Transverse colon (tissue), 4 donors: ENCODE data around the gene ZNF319. TPM values are rescaled to one million over a fixed set of nuclear protein-coding genes. Genes with fewer than 3 reads are reported as not detected.

Experiments
- DNase-seq: peaks from one replicate; pipeline ENCODE4 v3.0.0-alpha.2; 2019
- H3K27ac ChIP-seq, 4 donors: fragments of 200-600 bp; sonication (generic); 2 replicates each; pipeline ENCODE4 v1.5.1; 2016 to 2018; ENCODE audit warnings: inconsistent platforms in 4 of 4
- H3K27me3 ChIP-seq: fragments of 200-600 bp; sonication (generic); 2 replicates; pipeline ENCODE4 v1.5.1; 2017; ENCODE audit warnings: inconsistent platforms
- H3K36me3 ChIP-seq, 4 donors: fragments of 200-600 bp; sonication (generic); 2 replicates each; pipeline ENCODE4 v1.5.1; 2017 to 2019; ENCODE audit warnings: inconsistent platforms in 4 of 4
- H3K4me1 ChIP-seq, 4 donors: fragments of 200-600 bp; sonication (generic); 2 replicates each; pipeline ENCODE4 v1.5.1; 2017 to 2020; ENCODE audit warnings: inconsistent platforms in 4 of 4
- H3K4me3 ChIP-seq, 4 donors: fragments of 200-600 bp; sonication (generic); 1 replicate in 1 of 4; 2 replicates in 3 of 4; pipeline versions ENCODE4 v1.5.1 to v1.6.1; 2017 to 2019; ENCODE audit warnings: inconsistent platforms in 4 of 4
- H3K9me3 ChIP-seq, 2 donors: fragments of 200-600 bp; sonication (generic); 2 replicates each; pipeline ENCODE4 v1.5.1; 2017 to 2019; ENCODE audit warnings: inconsistent platforms in 2 of 2
- CTCF ChIP-seq, 5 experiments: fragments of 200-600 bp in 3 of 5; fragments of 450-650 bp in 2 of 5; sonication (generic) in 3 of 5; IDR thresholded peaks; 1 replicate in 2 of 5; 2 replicates in 3 of 5; pipeline ENCODE4 v1.5.1; 2016 to 2017; ENCODE audit warnings: antibody characterized with exemption in 5 of 5, inconsistent platforms in 3 of 5, mild to moderate bottlenecking in 2 of 5, moderate library complexity in 1 of 5
- EP300 ChIP-seq: sonication (generic); formaldehyde crosslinking; IDR thresholded peaks from one replicate; pipeline ENCODE4 v1.6.1; 2017; ENCODE audit warnings: antibody characterized with exemption, low read depth
- POLR2A ChIP-seq: fragments of 450-650 bp; IDR thresholded peaks from one replicate; pipeline ENCODE4 v1.6.1; 2016; ENCODE audit warnings: antibody characterized with exemption, mild to moderate bottlenecking, moderate library complexity
- POLR2AphosphoS5 ChIP-seq, 3 donors: sonication (generic); formaldehyde crosslinking; IDR thresholded peaks; one replicate each; pipeline ENCODE4 v1.6.1; 2016; ENCODE audit warnings: antibody characterized with exemption in 3 of 3
- WGBS, 2 donors: methylation state at CpG; one replicate each; pipeline ENCODE4 v1.1.5; 2018; ENCODE audit warnings: low coverage in 1 of 2; 5-methylcytosine and 5-hydroxymethylcytosine counted together
- in situ Hi-C, 4 donors: fragments of 200-750 bp; cut with MboI; loops; one replicate each; pipeline versions ENCODE4 v1.15.0 to v1.15.1; 2017; ENCODE audit warnings: low sequenced_read_pairs in 3 of 4, low pct_ligation_motif_present in 1 of 4, low pct_unique_long_range_greater_than_20kb in 1 of 4
- intact Hi-C: fragments of 100-400 bp; cut with DNase I; formaldehyde crosslinking; loops from one replicate; pipeline ENCODE4 v1.15.1; 2023; ENCODE audit warnings: low total_unique reads
- total RNA-seq, 4 donors: library from RNA; depleted of rRNA; stranded (reverse); fragments of >200 nt; gene quantifications; one replicate each; pipeline ENCODE4 v1.1.0, GENCODE V29; 2016

The ZNF319 gene
- total RNA-seq, 4 donors from 2014 or later, result 6.4 to 11.6 (median 6.5) TPM

GRCh38 chr16:57957673-57958392 lies 42.6 kb downstream of the ZNF319 start:
- intact Hi-C loops, result no loop called here
- TF ChIP-seq EP300, result no peak
- no peak for TF ChIP-seq POLR2A
- no peak for TF ChIP-seq POLR2AphosphoS5 (IDR thresholded peaks at IDR 0.05)
- H3K4me1 ChIP-seq, result no peaks in the 10 kb centered on the region
- no peak overlapping the region for H3K4me3 ChIP-seq
- no peaks in the 10 kb centered on the region for H3K36me3 ChIP-seq
- no peak for DNase-seq
- H3K27me3 ChIP-seq, result no peaks in the 10 kb centered on the region
- H3K9me3 ChIP-seq, result no peaks in the 10 kb centered on the region
- no peak overlapping the region for H3K27ac ChIP-seq
- in situ Hi-C loops, result no loop called here
- WGBS, 2 donors, result 75% methylated on average over 7 of the region's 8 CpGs; no CpG with 5 or more reads in 1 of the 2 donors

- 64 to 71% methylated on average over 4 to 8 of the region's 8 CpGs for WGBS, 2 donors
- Histone ChIP-seq H3K9me3 (no peaks in the 10 kb centered on the region), H3K36me3 (no peaks in the 10 kb centered on the region), H3K27me3 (no peaks in the 10 kb centered on the region), H3K4me3 (no peak overlapping the region), H3K4me1 (no peaks in the 10 kb centered on the region), H3K27ac (no peak overlapping the region)
- in situ Hi-C loops (no loop called here), intact Hi-C loops (no loop called here)
- no peak for DNase-seq
- TF ChIP-seq POLR2AphosphoS5 (IDR thresholded peaks at IDR 0.05), result no peak
- no peak for TF ChIP-seq EP300
- TF ChIP-seq POLR2A, result no peak
- TF ChIP-seq CTCF (IDR thresholded peaks at IDR 0.05), result no peak
Measured at GRCh38 chr16:57956924-57957672, 43.4 kb downstream of the ZNF319 start.

DNA sequence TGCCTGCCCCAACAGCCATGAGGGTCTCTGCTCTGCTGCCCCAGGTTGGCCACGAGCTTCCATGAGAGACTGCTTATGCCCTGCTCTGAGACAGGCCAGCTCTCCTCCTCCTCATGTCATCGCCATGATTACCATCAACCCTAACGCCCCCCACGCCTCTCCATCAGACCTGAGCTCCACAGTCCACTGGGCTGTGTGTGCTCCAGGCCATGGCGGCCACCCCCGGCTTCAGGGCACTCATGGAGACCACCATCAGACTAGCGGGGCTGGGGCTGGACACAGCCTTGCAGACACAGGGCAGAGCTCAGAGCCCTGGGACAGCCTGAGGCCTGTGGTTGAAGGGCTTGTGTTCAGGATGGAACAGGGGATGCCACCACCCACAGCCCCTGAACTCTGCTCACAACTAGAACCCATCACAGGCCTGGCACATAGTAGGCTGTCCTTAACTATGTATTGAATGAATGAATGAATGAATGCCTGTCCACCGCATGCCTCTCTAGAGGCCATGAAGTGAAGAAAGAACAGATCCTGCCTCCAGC lies 44.1 kb downstream of the ZNF319 start:
- no peaks in the 10 kb centered on the region for H3K36me3 ChIP-seq
- in situ Hi-C loops, result no loop called here
- DNase-seq, result no peak
- H3K27ac ChIP-seq, result no peak overlapping the region
- no peaks in the 10 kb centered on the region for H3K4me1 ChIP-seq
- intact Hi-C loops, result no loop called here
- TF ChIP-seq POLR2A, result no peak
- no peak for TF ChIP-seq POLR2AphosphoS5 (IDR thresholded peaks at IDR 0.05)
- no peak for TF ChIP-seq EP300
- no peak for TF ChIP-seq CTCF (IDR thresholded peaks at IDR 0.05)
- no peaks in the 10 kb centered on the region for H3K9me3 ChIP-seq
- 89% methylated on average over 8 of the region's 8 CpGs; no CpG with 5 or more reads in 1 of the 2 donors for WGBS, 2 donors
- no peak overlapping the region for H3K4me3 ChIP-seq
- H3K27me3 ChIP-seq, result no peaks in the 10 kb centered on the region

- Histone ChIP-seq H3K9me3 (no peaks in the 10 kb centered on the region), H3K4me1 (no peaks in the 10 kb centered on the region), H3K4me3 (no peak overlapping the region), H3K36me3 (no peaks in the 10 kb centered on the region), H3K27ac (no peak overlapping the region), H3K27me3 (no peaks in the 10 kb centered on the region)
- in situ Hi-C loops, result no loop called here
- 53 to 69% methylated on average over 4 to 12 of the region's 12 CpGs for WGBS, 2 donors
- intact Hi-C loops, result no loop called here
- TF ChIP-seq POLR2A, result no peak
- no peak for TF ChIP-seq POLR2AphosphoS5 (IDR thresholded peaks at IDR 0.05)
- TF ChIP-seq CTCF (IDR thresholded peaks at IDR 0.05), result no peak
- no peak for TF ChIP-seq EP300
- DNase-seq, result no peak
Measured at GRCh38 chr16:57955572-57956188, 44.8 kb downstream of the ZNF319 start.
